HG03095 (cell line): ENCODE results near the gene SPNS2.

ENCODE experiments used
- ATAC-seq: cut with Tn5 transposase; IDR thresholded peaks from one replicate; pipeline ENCODE4 v1.9.1; 2021; ENCODE audit warnings: moderate library complexity; ENCODE audit not compliant: unreplicated experiment

Gene SPNS2

GRCh38 chr17:4548721-4549531 is 50.2 kb downstream of the SPNS2 start:
- no peak for ATAC-seq

GRCh38 chr17:4549781-4550533 is 51.3 kb downstream of the SPNS2 start:
- no peak for ATAC-seq

- ATAC-seq: no peak
Measured at GRCh38 chr17:4550534-4551039, 51.9 kb downstream of the SPNS2 start.

GRCh38 chr17:4551141-4551540 is 52.5 kb downstream of the SPNS2 start:
- no peak for ATAC-seq

GRCh38 chr17:4551796-4552525 is 53.3 kb downstream of the SPNS2 start:
- no peak for ATAC-seq

- ATAC-seq: no peak
Measured at GRCh38 chr17:4553669-4554068, 55.0 kb downstream of the SPNS2 start.

GRCh38 chr17:4554441-4554996 is 55.8 kb downstream of the SPNS2 start:
- no peak for ATAC-seq

GRCh38 chr17:4554997-4555799 is 56.5 kb downstream of the SPNS2 start, which contains the start of gene MYBBP1A:
Gene MYBBP1A, minus strand, starts transcription at chr17:4555384. Its CDS starts 60 bp downstream, at chr17:4555324.
- peak; percentile 62 for ATAC-seq

GRCh38 chr17:4555873-4556759 is 57.4 kb downstream of the SPNS2 start:
- no peak for ATAC-seq

- ATAC-seq: no peak
Measured at GRCh38 chr17:4556996-4557395, 58.3 kb downstream of the SPNS2 start.

- no peak for ATAC-seq
Measured at GRCh38 chr17:4557626-4558346, 59.1 kb downstream of the SPNS2 start.

- no peak for ATAC-seq
Measured at GRCh38 chr17:4558347-4558971, 59.8 kb downstream of the SPNS2 start.

- no peak for ATAC-seq
Measured at GRCh38 chr17:4559139-4559791, 60.6 kb downstream of the SPNS2 start.

GRCh38 chr17:4559966-4560365 is 61.3 kb downstream of the SPNS2 start:
- no peak for ATAC-seq

- no peak for ATAC-seq
Measured at GRCh38 chr17:4560421-4560820, 61.7 kb downstream of the SPNS2 start, which contains the start of gene GGT6. Gene GGT6, minus strand, starts transcription at chr17:4560577. Its CDS starts 56 bp downstream, at chr17:4560521.

- no peak for ATAC-seq
Measured at GRCh38 chr17:4560837-4561256, 62.2 kb downstream of the SPNS2 start.
